BLaER1 treated with 17β-estradiol and CSF1 and Interleukin-3, amounts not matched to agents 10 nM and 100 nM (cell line): Measurements from ENCODE around the gene EHD4.

ENCODE experiments used
- H3K27ac ChIP-seq, 11 experiments: shearing (Covaris generic); formaldehyde crosslinking; 2 replicates each; pipeline ENCODE4 v1.8.1; 2022
- H3K27me3 ChIP-seq, 11 experiments: shearing (Covaris generic); formaldehyde crosslinking; 2 replicates each; pipeline ENCODE4 v1.8.1; 2022
- H3K36me3 ChIP-seq, 11 experiments: shearing (Covaris generic); formaldehyde crosslinking; 2 replicates each; pipeline ENCODE4 v1.8.1; 2022
- H3K4me1 ChIP-seq, 10 experiments: shearing (Covaris generic); formaldehyde crosslinking; 2 replicates each; pipeline ENCODE4 v1.8.1; 2022
- H3K4me2 ChIP-seq, 11 experiments: shearing (Covaris generic); formaldehyde crosslinking; 2 replicates each; pipeline ENCODE4 v1.8.1; 2022
- H3K4me3 ChIP-seq, 10 experiments: shearing (Covaris generic); formaldehyde crosslinking; 2 replicates each; pipeline ENCODE4 v1.8.1; 2022
- H3K9ac ChIP-seq, 11 experiments: shearing (Covaris generic); formaldehyde crosslinking; 2 replicates each; pipeline ENCODE4 v1.8.1; 2022
- H3K9me3 ChIP-seq, 11 experiments: shearing (Covaris generic); formaldehyde crosslinking; replicated peaks in 1 of 11; 2 replicates each; pipeline ENCODE4 v1.8.1; 2022
- H4K20me1 ChIP-seq, 11 experiments: shearing (Covaris generic); formaldehyde crosslinking; 2 replicates each; pipeline ENCODE4 v1.8.1; 2022
- Cebpa-rat ChIP-seq, 11 experiments: shearing (Covaris generic); IDR thresholded peaks; 2 replicates each; pipeline ENCODE4 v1.8.1; 2022

Gene EHD4

GRCh38 chr15:41894251-41894790 lies 78.0 kb downstream of the EHD4 start:
- Histone ChIP-seq H3K27ac (peak overlapping the region; percentile 1 to 79 (median 71); a peak in 21 of 22 replicates), H3K9ac (peak overlapping the region; percentile 40 to 75 (median 62); a peak in 21 of 22 replicates), H3K4me3 (peak overlapping the region in 7 of 10 experiments; percentile 6 to 61 (median 19); a peak in 8 of 20 replicates), H3K4me2 (peak overlapping the region; percentile 89 to 97 (median 94)), H3K27me3 (no peaks in the 10 kb centered on the region), H4K20me1 (no peaks in the 10 kb centered on the region; a peak in 1 of 22 replicates), H3K4me1 (peaks cover 36 to 91% (median 82%) of the 10 kb centered on the region in 10 experiments), H3K36me3 (peaks cover 0 to 22% (median 0%) of the 10 kb centered on the region in 11 experiments; a peak in 9 of 22 replicates), H3K9me3 (no peaks in the 10 kb centered on the region)
- no peak for TF ChIP-seq Cebpa-rat (IDR thresholded peaks at IDR 0.05)

- Histone ChIP-seq H3K36me3 (peaks cover 0 to 15% (median 0%) of the 10 kb centered on the region in 11 experiments; a peak in 5 of 22 replicates), H3K27ac (peak within 1 kb of the TSS; percentile 1 to 79 (median 71); a peak in 21 of 22 replicates), H3K9me3 (no peaks in the 10 kb centered on the region), H4K20me1 (no peaks in the 10 kb centered on the region; a peak in 1 of 22 replicates), H3K4me1 (peaks cover 43 to 92% (median 84%) of the 10 kb centered on the region in 10 experiments), H3K4me3 (peak within 1 kb of the TSS in 7 of 10 experiments; percentile 6 to 61 (median 19); a peak in 11 of 20 replicates), H3K27me3 (no peaks in the 10 kb centered on the region), H3K4me2 (peak within 1 kb of the TSS; percentile 89 to 97 (median 94)), H3K9ac (peak within 1 kb of the TSS; percentile 40 to 75 (median 62); a peak in 21 of 22 replicates)
- no peak for TF ChIP-seq Cebpa-rat (IDR thresholded peaks at IDR 0.05)
Measured at GRCh38 chr15:41893422-41894250, 78.7 kb downstream of the EHD4 start, which contains the start of gene SPTBN5. Gene SPTBN5, minus strand, starts transcription at chr15:41894053. Its CDS starts 556 bp downstream, at chr15:41893497.

GRCh38 chr15:41892621-41893421 lies 79.5 kb downstream of the EHD4 start:
- Histone ChIP-seq H3K36me3 (peaks cover 0 to 7% (median 0%) of the 10 kb centered on the region in 11 experiments; a peak in 3 of 22 replicates), H3K27ac (peak overlapping the region in 8 of 11 experiments; percentile 44 to 79 (median 62); a peak in 15 of 22 replicates), H3K9me3 (no peaks in the 10 kb centered on the region), H4K20me1 (no peaks in the 10 kb centered on the region; a peak in 1 of 22 replicates), H3K4me1 (peaks cover 50 to 95% (median 86%) of the 10 kb centered on the region in 10 experiments), H3K4me3 (peak overlapping the region in 1 of 10 experiments; percentile 2; a peak in 1 of 20 replicates), H3K27me3 (no peaks in the 10 kb centered on the region), H3K4me2 (peak overlapping the region; percentile 89 to 97 (median 94)), H3K9ac (peak overlapping the region; percentile 14 to 65 (median 46); a peak in 18 of 22 replicates)
- no peak for TF ChIP-seq Cebpa-rat (IDR thresholded peaks at IDR 0.05)

- H4K20me1 ChIP-seq, result no peaks in the 10 kb centered on the region; a peak in 1 of 22 replicates
- no peaks in the 10 kb centered on the region; a peak in 1 of 22 replicates for H3K36me3 ChIP-seq
- no peaks in the 10 kb centered on the region for H3K9me3 ChIP-seq
- peaks cover 50 to 86% (median 78%) of the 10 kb centered on the region in 10 experiments for H3K4me1 ChIP-seq
- H3K4me3 ChIP-seq, result no peak overlapping the region
- H3K27me3 ChIP-seq, result no peaks in the 10 kb centered on the region
- peak overlapping the region in 9 of 11 experiments; percentile 89 to 97 (median 94); a peak in 17 of 22 replicates for H3K4me2 ChIP-seq
- H3K9ac ChIP-seq, result no peak overlapping the region; a peak in 2 of 22 replicates
- H3K27ac ChIP-seq, result no peak overlapping the region
- no peak for TF ChIP-seq Cebpa-rat (IDR thresholded peaks at IDR 0.05)
Measured at GRCh38 chr15:41891946-41892345, 80.4 kb downstream of the EHD4 start.

GRCh38 chr15:41891226-41891625 lies 81.1 kb downstream of the EHD4 start:
- H3K27me3 ChIP-seq, result no peaks in the 10 kb centered on the region

GRCh38 chr15:41890050-41890690 lies 82.2 kb downstream of the EHD4 start:
- H3K36me3 ChIP-seq, result no peaks in the 10 kb centered on the region
- peak overlapping the region in 2 of 11 experiments; percentile 72; a peak in 2 of 22 replicates for H3K4me2 ChIP-seq
- TF ChIP-seq Cebpa-rat (IDR thresholded peaks at IDR 0.05), result no peak
- H3K9me3 ChIP-seq, result no peaks in the 10 kb centered on the region
- no peaks in the 10 kb centered on the region for H3K27me3 ChIP-seq
- no peaks in the 10 kb centered on the region; a peak in 1 of 22 replicates for H4K20me1 ChIP-seq
- no peak overlapping the region for H3K9ac ChIP-seq
- H3K4me1 ChIP-seq, result peaks cover 50 to 74% (median 61%) of the 10 kb centered on the region in 10 experiments
- no peak overlapping the region for H3K27ac ChIP-seq
- no peak overlapping the region for H3K4me3 ChIP-seq

More at GRCh38 chr15:41891226-41891625, 81.1 kb downstream of the EHD4 start:
- Histone ChIP-seq H3K9ac (no peak overlapping the region), H4K20me1 (no peaks in the 10 kb centered on the region; a peak in 1 of 22 replicates), H3K4me1 (peaks cover 50 to 79% (median 70%) of the 10 kb centered on the region in 10 experiments), H3K4me2 (peak overlapping the region in 6 of 11 experiments; percentile 91 to 95 (median 94); a peak in 7 of 22 replicates), H3K4me3 (no peak overlapping the region), H3K36me3 (no peaks in the 10 kb centered on the region), H3K9me3 (no peaks in the 10 kb centered on the region), H3K27ac (no peak overlapping the region)
- no peak for TF ChIP-seq Cebpa-rat (IDR thresholded peaks at IDR 0.05)

GRCh38 chr15:41888662-41889253 lies 83.6 kb downstream of the EHD4 start:
- no peaks in the 10 kb centered on the region for H3K27me3 ChIP-seq
- no peaks in the 10 kb centered on the region for H3K36me3 ChIP-seq
- H3K27ac ChIP-seq, result peak overlapping the region in 5 of 11 experiments; percentile 5 to 36 (median 11); a peak in 3 of 22 replicates
- no peak for TF ChIP-seq Cebpa-rat (IDR thresholded peaks at IDR 0.05)
- peak overlapping the region; percentile 54 to 80 (median 72) for H3K4me2 ChIP-seq
- no peaks in the 10 kb centered on the region; a peak in 1 of 22 replicates for H4K20me1 ChIP-seq
- no peaks in the 10 kb centered on the region for H3K9me3 ChIP-seq
- H3K4me1 ChIP-seq, result peaks cover 36 to 60% (median 47%) of the 10 kb centered on the region in 10 experiments
- no peak overlapping the region for H3K9ac ChIP-seq
- peak overlapping the region in 1 of 10 experiments; percentile 29; a peak in 1 of 20 replicates for H3K4me3 ChIP-seq
